Uterus (tissue), 2 donors: ENCODE data around the gene SLC16A6.

Experiments used
- POLR2A ChIP-seq, 2 donors: fragments of 450-650 bp; IDR thresholded peaks; one replicate each; pipeline ENCODE4 v1.6.1; 2016; ENCODE audit warnings: antibody characterized with exemption in 2 of 2, mild to moderate bottlenecking in 1 of 2, moderate library complexity in 1 of 2
- TF ChIP-seq, protein P1 (sequence below), 4 experiments: fragments of 200-600 bp in 2 of 4; fragments of 450-650 bp in 2 of 4; sonication (generic) in 2 of 4; IDR thresholded peaks; one replicate each; pipeline ENCODE4 v1.5.1; 2016 to 2019; ENCODE audit warnings: antibody characterized with exemption in 4 of 4, mild to moderate bottlenecking in 2 of 4, moderate library complexity in 1 of 4

DNA sequence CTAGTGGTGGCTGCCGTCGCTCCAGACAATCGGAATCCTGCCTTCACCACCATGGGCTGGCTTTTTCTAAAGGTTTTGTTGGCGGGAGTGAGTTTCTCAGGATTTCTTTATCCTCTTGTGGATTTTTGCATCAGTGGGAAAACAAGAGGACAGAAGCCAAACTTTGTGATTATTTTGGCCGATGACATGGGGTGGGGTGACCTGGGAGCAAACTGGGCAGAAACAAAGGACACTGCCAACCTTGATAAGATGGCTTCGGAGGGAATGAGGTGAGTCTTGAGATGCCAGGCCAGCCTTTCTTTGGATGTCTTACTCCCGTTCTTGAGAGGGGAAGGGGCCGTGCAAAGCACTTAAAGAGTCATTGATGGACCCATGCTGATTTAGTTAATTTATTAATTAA is 16.5 kb upstream of the SLC16A6 start:
- TF ChIP-seq, protein P1, sequence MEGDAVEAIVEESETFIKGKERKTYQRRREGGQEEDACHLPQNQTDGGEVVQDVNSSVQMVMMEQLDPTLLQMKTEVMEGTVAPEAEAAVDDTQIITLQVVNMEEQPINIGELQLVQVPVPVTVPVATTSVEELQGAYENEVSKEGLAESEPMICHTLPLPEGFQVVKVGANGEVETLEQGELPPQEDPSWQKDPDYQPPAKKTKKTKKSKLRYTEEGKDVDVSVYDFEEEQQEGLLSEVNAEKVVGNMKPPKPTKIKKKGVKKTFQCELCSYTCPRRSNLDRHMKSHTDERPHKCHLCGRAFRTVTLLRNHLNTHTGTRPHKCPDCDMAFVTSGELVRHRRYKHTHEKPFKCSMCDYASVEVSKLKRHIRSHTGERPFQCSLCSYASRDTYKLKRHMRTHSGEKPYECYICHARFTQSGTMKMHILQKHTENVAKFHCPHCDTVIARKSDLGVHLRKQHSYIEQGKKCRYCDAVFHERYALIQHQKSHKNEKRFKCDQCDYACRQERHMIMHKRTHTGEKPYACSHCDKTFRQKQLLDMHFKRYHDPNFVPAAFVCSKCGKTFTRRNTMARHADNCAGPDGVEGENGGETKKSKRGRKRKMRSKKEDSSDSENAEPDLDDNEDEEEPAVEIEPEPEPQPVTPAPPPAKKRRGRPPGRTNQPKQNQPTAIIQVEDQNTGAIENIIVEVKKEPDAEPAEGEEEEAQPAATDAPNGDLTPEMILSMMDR (IDR thresholded peaks at IDR 0.05), result no peak
- no peak for TF ChIP-seq POLR2A (IDR thresholded peaks at IDR 0.05)
